Measurements from ENCODE around the gene CPB2.

Gene CPB2

DNA sequence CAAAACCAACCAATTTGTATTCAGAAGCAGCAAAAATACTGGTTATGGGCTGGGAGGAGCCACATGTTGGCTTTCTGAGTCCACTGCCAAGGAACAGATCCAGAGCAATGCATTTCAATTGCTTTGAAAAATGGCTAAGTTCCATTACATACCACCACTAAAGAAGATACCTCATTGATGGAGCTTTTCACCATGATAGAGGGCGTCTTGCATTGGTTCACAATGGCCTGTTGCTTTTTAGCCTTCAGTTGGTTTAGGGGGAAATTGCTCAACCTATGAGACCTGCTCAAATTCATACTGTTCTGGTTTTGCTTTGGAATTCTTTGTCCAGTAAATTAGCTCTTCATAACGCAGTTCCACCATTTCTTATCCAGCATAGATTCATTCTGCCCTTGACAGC is 21.2 kb upstream of the CPB2 start:
- Histone ChIP-seq H3K36me3 (ENCODE audit: insufficient read depth, low read length) (peaks cover 43% of the 10 kb centered on the region), H2AFZ (ENCODE audit: low read length) (no peak overlapping the region), H3K27me3 (ENCODE audit: insufficient read depth, low read length, poor library complexity, severe bottlenecking) (no peaks in the 10 kb centered on the region), H3F3A (ENCODE audit: low read depth) (peaks cover 21% of the 10 kb centered on the region), H3K79me2 (ENCODE audit: insufficient read depth, low read length) (0 out of 2 replicates have a peak, but pooled peaks cover 4% of the 10 kb centered on the region), H3K4me3 (ENCODE audit: low read length, poor library complexity, severe bottlenecking) (peak overlapping the region; percentile 62), H3K9ac (ENCODE audit: low read depth, low read length, poor library complexity, severe bottlenecking) (peak overlapping the region; percentile 94), H3K9me3 (ENCODE audit: insufficient read depth, low read depth, low read length) (no peaks in the 10 kb centered on the region), H3K4me1 (ENCODE audit: insufficient read depth, low read length, poor library complexity, severe bottlenecking) (peaks cover 65% of the 10 kb centered on the region), H3K9me2 (replicated peaks; ENCODE audit: low read depth, low read length) (no peaks in the 10 kb centered on the region), H3K4me2 (ENCODE audit: low read depth, low read length, poor library complexity, severe bottlenecking) (peak overlapping the region; percentile 83), H4K20me1 (ENCODE audit: insufficient read depth, low read length, poor library complexity, severe bottlenecking) (no peaks in the 10 kb centered on the region)
- TF ChIP-seq EZH2phosphoT487 (IDR thresholded peaks at IDR 0.05; ENCODE audit: borderline replicate concordance), result no peak
- TF ChIP-seq, protein P1, sequence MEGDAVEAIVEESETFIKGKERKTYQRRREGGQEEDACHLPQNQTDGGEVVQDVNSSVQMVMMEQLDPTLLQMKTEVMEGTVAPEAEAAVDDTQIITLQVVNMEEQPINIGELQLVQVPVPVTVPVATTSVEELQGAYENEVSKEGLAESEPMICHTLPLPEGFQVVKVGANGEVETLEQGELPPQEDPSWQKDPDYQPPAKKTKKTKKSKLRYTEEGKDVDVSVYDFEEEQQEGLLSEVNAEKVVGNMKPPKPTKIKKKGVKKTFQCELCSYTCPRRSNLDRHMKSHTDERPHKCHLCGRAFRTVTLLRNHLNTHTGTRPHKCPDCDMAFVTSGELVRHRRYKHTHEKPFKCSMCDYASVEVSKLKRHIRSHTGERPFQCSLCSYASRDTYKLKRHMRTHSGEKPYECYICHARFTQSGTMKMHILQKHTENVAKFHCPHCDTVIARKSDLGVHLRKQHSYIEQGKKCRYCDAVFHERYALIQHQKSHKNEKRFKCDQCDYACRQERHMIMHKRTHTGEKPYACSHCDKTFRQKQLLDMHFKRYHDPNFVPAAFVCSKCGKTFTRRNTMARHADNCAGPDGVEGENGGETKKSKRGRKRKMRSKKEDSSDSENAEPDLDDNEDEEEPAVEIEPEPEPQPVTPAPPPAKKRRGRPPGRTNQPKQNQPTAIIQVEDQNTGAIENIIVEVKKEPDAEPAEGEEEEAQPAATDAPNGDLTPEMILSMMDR (conservative IDR thresholded peaks at IDR 0.05; ENCODE audit: low read length), result no peak

GRCh38 chr13:46124967-46125933 is 20.4 kb upstream of the CPB2 start:
- H3K4me3 ChIP-seq (ENCODE audit: low read length, poor library complexity, severe bottlenecking), result peak overlapping the region; percentile 68
- H3K79me2 ChIP-seq (ENCODE audit: insufficient read depth, low read length), result 0 out of 2 replicates have a peak, but pooled peaks cover 4% of the 10 kb centered on the region
- peak overlapping the region; percentile 83 for H3K4me2 ChIP-seq (ENCODE audit: low read depth, low read length, poor library complexity, severe bottlenecking)
- no peaks in the 10 kb centered on the region for H3K9me3 ChIP-seq (ENCODE audit: insufficient read depth, low read depth, low read length)
- H3K36me3 ChIP-seq (ENCODE audit: insufficient read depth, low read length), result peaks cover 35% of the 10 kb centered on the region
- no peaks in the 10 kb centered on the region for H4K20me1 ChIP-seq (ENCODE audit: insufficient read depth, low read length, poor library complexity, severe bottlenecking)
- TF ChIP-seq EZH2phosphoT487 (IDR thresholded peaks at IDR 0.05; ENCODE audit: borderline replicate concordance), result no peak
- TF ChIP-seq, protein P1 (conservative IDR thresholded peaks at IDR 0.05; ENCODE audit: low read length), result no peak
- H2AFZ ChIP-seq (ENCODE audit: low read length), result no peak overlapping the region
- H3K27me3 ChIP-seq (ENCODE audit: insufficient read depth, low read length, poor library complexity, severe bottlenecking), result no peaks in the 10 kb centered on the region
- H3F3A ChIP-seq (ENCODE audit: low read depth), result peaks cover 21% of the 10 kb centered on the region
- H3K9ac ChIP-seq (ENCODE audit: low read depth, low read length, poor library complexity, severe bottlenecking), result peak overlapping the region; percentile 94
- H3K9me2 ChIP-seq (replicated peaks; ENCODE audit: low read depth, low read length), result no peaks in the 10 kb centered on the region
- peaks cover 73% of the 10 kb centered on the region for H3K4me1 ChIP-seq (ENCODE audit: insufficient read depth, low read length, poor library complexity, severe bottlenecking)

DNA sequence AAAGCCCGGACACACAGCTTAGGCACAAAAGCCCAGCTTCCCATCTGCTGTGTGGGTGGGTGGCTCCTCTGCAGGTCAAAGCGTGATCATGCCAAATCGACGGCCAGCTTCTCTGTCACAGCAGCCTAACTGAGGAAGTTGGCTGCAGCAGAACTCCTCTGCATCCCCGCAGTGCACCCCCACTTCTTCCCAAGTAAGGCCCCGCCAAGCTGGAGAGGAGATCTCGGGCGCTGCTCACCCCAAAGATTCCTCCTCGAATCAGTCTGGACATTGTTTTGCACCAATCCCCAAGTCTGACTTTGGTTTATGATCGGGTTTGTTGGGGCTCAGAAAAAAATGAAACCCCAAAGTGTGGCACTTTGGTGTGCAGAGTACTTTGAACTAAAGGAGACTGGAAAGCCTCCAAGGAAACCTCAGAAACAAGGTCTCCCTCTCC is 19.7 kb upstream of the CPB2 start:
- H3K4me2 ChIP-seq (ENCODE audit: low read depth, low read length, poor library complexity, severe bottlenecking), result peak overlapping the region; percentile 83
- H3F3A ChIP-seq (ENCODE audit: low read depth), result peaks cover 21% of the 10 kb centered on the region
- peaks cover 80% of the 10 kb centered on the region for H3K4me1 ChIP-seq (ENCODE audit: insufficient read depth, low read length, poor library complexity, severe bottlenecking)
- 0 out of 2 replicates have a peak, but pooled peaks cover 4% of the 10 kb centered on the region for H3K79me2 ChIP-seq (ENCODE audit: insufficient read depth, low read length)
- H3K9me3 ChIP-seq (ENCODE audit: insufficient read depth, low read depth, low read length), result no peaks in the 10 kb centered on the region
- H3K4me3 ChIP-seq (ENCODE audit: low read length, poor library complexity, severe bottlenecking), result peak overlapping the region; percentile 68
- H4K20me1 ChIP-seq (ENCODE audit: insufficient read depth, low read length, poor library complexity, severe bottlenecking), result no peaks in the 10 kb centered on the region
- no peaks in the 10 kb centered on the region for H3K27me3 ChIP-seq (ENCODE audit: insufficient read depth, low read length, poor library complexity, severe bottlenecking)
- H3K9me2 ChIP-seq (replicated peaks; ENCODE audit: low read depth, low read length), result no peaks in the 10 kb centered on the region
- H3K9ac ChIP-seq (ENCODE audit: low read depth, low read length, poor library complexity, severe bottlenecking), result peak overlapping the region; percentile 94
- TF ChIP-seq, protein P1 (conservative IDR thresholded peaks at IDR 0.05; ENCODE audit: low read length), result peak; percentile 19; the same call in 1 of the 2 replicates
- no peak for TF ChIP-seq EZH2phosphoT487 (IDR thresholded peaks at IDR 0.05; ENCODE audit: borderline replicate concordance)
- H2AFZ ChIP-seq (ENCODE audit: low read length), result no peak overlapping the region
- H3K36me3 ChIP-seq (ENCODE audit: insufficient read depth, low read length), result peaks cover 28% of the 10 kb centered on the region; the same call in 1 of the 2 replicates

Data from Loucy (cell line).